Chondrocyte (in vitro differentiated cells): ENCODE results near the gene QSOX2. TPM values are rescaled to one million over a fixed set of nuclear protein-coding genes. Genes with fewer than 3 reads are reported as not detected.
A peak's percentile ranks its signal among the peaks of the same experiment; 100 is the strongest.

ENCODE experiments used
- DNase-seq: peaks from one replicate; pipeline ENCODE4 v3.0.0; 2021; ENCODE audit warnings: mixed read lengths, low spot score
- H3K27ac Mint-ChIP-seq: one replicate; pipeline ENCODE4 v1.8.0; 2021; ENCODE audit warnings: mild to moderate bottlenecking, moderate library complexity, mixed read lengths; ENCODE audit not compliant: unreplicated experiment
- H3K27me3 Mint-ChIP-seq: 2 replicates; pipeline ENCODE4 v1.8.0; 2021; ENCODE audit warnings: low read depth, mixed read lengths
- H3K36me3 Mint-ChIP-seq: 2 replicates; pipeline ENCODE4 v1.8.0; 2021; ENCODE audit warnings: low read depth, mixed read lengths
- H3K4me1 Mint-ChIP-seq: 2 replicates; pipeline ENCODE4 v1.8.0; 2021; ENCODE audit warnings: low read depth, mild to moderate bottlenecking, mixed read lengths
- H3K4me3 Mint-ChIP-seq: one replicate; pipeline ENCODE4 v1.8.0; 2021; ENCODE audit warnings: mild to moderate bottlenecking, moderate library complexity, mixed read lengths; ENCODE audit not compliant: unreplicated experiment
- H3K9me3 Mint-ChIP-seq: 2 replicates; pipeline ENCODE4 v1.8.0; 2021; ENCODE audit warnings: low read depth, mixed read lengths
- CTCF ChIP-seq: fragments of 200-600 bp; sonication (generic); IDR thresholded peaks from 2 replicates; pipeline ENCODE4 v1.5.0; 2021; ENCODE audit warnings: antibody characterized with exemption, mild to moderate bottlenecking, moderate library complexity
- total RNA-seq: library from RNA; stranded (reverse); gene quantifications from 3 replicates; pipeline ENCODE4 v1.2.1, GENCODE V29; 2021

Gene QSOX2
- total RNA-seq, 1 donor from 2014 or later, result 14.3 TPM

- DNase-seq, result no peak
- Mint-ChIP-seq H3K27me3 (no peaks in the 10 kb centered on the region), H3K4me1 (peaks cover 10% of the 10 kb centered on the region), H3K9me3 (no peaks in the 10 kb centered on the region), H3K27ac (peak overlapping the region; percentile 18), H3K4me3 (no peak overlapping the region), H3K36me3 (peaks cover 4% of the 10 kb centered on the region)
- no peak for TF ChIP-seq CTCF
Observed at GRCh38 chr9:136228107-136228875, 17.3 kb downstream of the QSOX2 start.

GRCh38 chr9:136226680-136227407 lies 18.8 kb downstream of the QSOX2 start:
- Mint-ChIP-seq H3K36me3 (peaks cover 4% of the 10 kb centered on the region), H3K27ac (no peak overlapping the region), H3K27me3 (no peaks in the 10 kb centered on the region), H3K4me3 (no peak overlapping the region), H3K9me3 (no peaks in the 10 kb centered on the region), H3K4me1 (peaks cover 10% of the 10 kb centered on the region)
- no peak for TF ChIP-seq CTCF
- DNase-seq, result no peak

- Mint-ChIP-seq H3K27me3 (no peaks in the 10 kb centered on the region), H3K4me1 (peaks cover 10% of the 10 kb centered on the region), H3K36me3 (peaks cover 5% of the 10 kb centered on the region), H3K4me3 (no peak overlapping the region), H3K9me3 (no peaks in the 10 kb centered on the region), H3K27ac (no peak overlapping the region)
- TF ChIP-seq CTCF, result peak; percentile 84
- DNase-seq, result no peak
Observed at GRCh38 chr9:136225748-136226679, 19.6 kb downstream of the QSOX2 start.

- H3K9me3 Mint-ChIP-seq, result no peaks in the 10 kb centered on the region
Observed at GRCh38 chr9:136225366-136225747, 20.3 kb downstream of the QSOX2 start.

More at GRCh38 chr9:136225366-136225747, 20.3 kb downstream of the QSOX2 start:
- Mint-ChIP-seq H3K27ac (no peak overlapping the region), H3K27me3 (no peaks in the 10 kb centered on the region), H3K4me3 (no peak overlapping the region), H3K36me3 (peaks cover 5% of the 10 kb centered on the region), H3K4me1 (peaks cover 10% of the 10 kb centered on the region)
- DNase-seq, result no peak
- TF ChIP-seq CTCF, result no peak
